Liver (tissue), 9 donors: ENCODE data around the gene AREL1. TPM values are rescaled to one million over a fixed set of nuclear protein-coding genes. Genes with fewer than 3 reads are reported as not detected.

Experiments
- DNase-seq: peaks from one replicate; pipeline ENCODE4 v3.0.0-alpha.2; 2017; ENCODE audit warnings: low spot score
- H3K27ac ChIP-seq, 2 donors: one replicate each; pipeline ENCODE4 v1.7.0; 2013; ENCODE audit warnings: inconsistent platforms in 2 of 2, low read length in 2 of 2, control low read depth in 1 of 2, low read depth in 1 of 2, mild to moderate bottlenecking in 1 of 2
- H3K27me3 ChIP-seq, 4 donors: one replicate each; pipeline versions ENCODE4 v1.6.1 to v1.7.0; 2013; ENCODE audit warnings: low read length in 3 of 4, inconsistent platforms in 1 of 4, mild to moderate bottlenecking in 1 of 4, moderate library complexity in 1 of 4; ENCODE audit not compliant: control insufficient read depth in 4 of 4, insufficient read depth in 4 of 4
- H3K36me3 ChIP-seq, 4 donors: one replicate each; pipeline versions ENCODE4 v1.6.1 to v1.7.0; 2013; ENCODE audit warnings: low read length in 3 of 4, mild to moderate bottlenecking in 3 of 4, low read depth in 1 of 4, moderate library complexity in 1 of 4; ENCODE audit not compliant: control insufficient read depth in 4 of 4, insufficient read depth in 3 of 4
- H3K4me1 ChIP-seq, 4 donors: one replicate each; pipeline versions ENCODE4 v1.6.1 to v1.7.0; 2013; ENCODE audit warnings: low read length in 3 of 4, mild to moderate bottlenecking in 3 of 4, moderate library complexity in 1 of 4; ENCODE audit not compliant: control insufficient read depth in 4 of 4, insufficient read depth in 4 of 4
- H3K4me3 ChIP-seq, 3 donors: one replicate each; pipeline versions ENCODE4 v1.6.1 to v1.7.0; 2013; ENCODE audit warnings: low read length in 3 of 3, control low read depth in 1 of 3, low read depth in 1 of 3, mild to moderate bottlenecking in 1 of 3
- H3K9ac ChIP-seq, 2 donors: one replicate each; pipeline ENCODE4 v1.7.0; 2013; ENCODE audit warnings: low read length in 2 of 2, mild to moderate bottlenecking in 2 of 2, moderate library complexity in 2 of 2, control low read depth in 1 of 2, low read depth in 1 of 2
- H3K9me3 ChIP-seq, 4 donors: one replicate each; pipeline versions ENCODE4 v1.6.1 to v1.7.0; 2013; ENCODE audit warnings: low read length in 3 of 4; ENCODE audit not compliant: control insufficient read depth in 4 of 4
- ATF3 ChIP-seq: IDR thresholded peaks from 2 replicates; pipeline ENCODE4 v1.6.1; 2016; ENCODE audit warnings: antibody characterized with exemption
- EGR1 ChIP-seq, 2 donors: IDR thresholded peaks; 2 replicates each; pipeline ENCODE4 v1.6.1; 2016 to 2018; ENCODE audit warnings: antibody characterized with exemption in 2 of 2, low read depth in 2 of 2
- FOXA1 ChIP-seq: IDR thresholded peaks from 2 replicates; pipeline ENCODE4 v1.6.1; 2016; ENCODE audit warnings: antibody characterized with exemption
- FOXA2 ChIP-seq: IDR thresholded peaks from 2 replicates; pipeline ENCODE4 v1.6.1; 2016; ENCODE audit warnings: antibody characterized with exemption
- GABPA ChIP-seq, 2 donors: IDR thresholded peaks in 1 of 2; conservative IDR thresholded peaks in 1 of 2; 2 replicates each; pipeline ENCODE4 v1.6.1; 2016; ENCODE audit warnings: antibody characterized with exemption in 2 of 2, mild to moderate bottlenecking in 1 of 2, moderate library complexity in 1 of 2
- HNF4A ChIP-seq, 2 donors: conservative IDR thresholded peaks; 2 replicates each; pipeline ENCODE4 v1.6.1; 2016; ENCODE audit warnings: antibody characterized with exemption in 2 of 2, mild to moderate bottlenecking in 2 of 2
- HNF4G ChIP-seq: IDR thresholded peaks from 2 replicates; pipeline ENCODE4 v1.6.1; 2016; ENCODE audit warnings: antibody characterized with exemption
- JUND ChIP-seq, 2 donors: IDR thresholded peaks; 2 replicates each; pipeline ENCODE4 v1.6.1; 2016; ENCODE audit warnings: antibody characterized with exemption in 2 of 2
- MAX ChIP-seq: IDR thresholded peaks from 2 replicates; pipeline ENCODE4 v1.6.1; 2016; ENCODE audit warnings: antibody characterized with exemption
- NR2F2 ChIP-seq: IDR thresholded peaks from 2 replicates; pipeline ENCODE4 v1.6.1; 2016; ENCODE audit warnings: antibody characterized with exemption
- RXRA ChIP-seq, 2 donors: IDR thresholded peaks; 2 replicates each; pipeline ENCODE4 v1.6.1; 2017 to 2018; ENCODE audit warnings: antibody characterized with exemption in 2 of 2, mild to moderate bottlenecking in 1 of 2
- SP1 ChIP-seq: IDR thresholded peaks from 2 replicates; pipeline ENCODE4 v1.6.1; 2018; ENCODE audit warnings: antibody characterized with exemption, mild to moderate bottlenecking
- TAF1 ChIP-seq: conservative IDR thresholded peaks from 2 replicates; pipeline ENCODE4 v1.6.1; 2016; ENCODE audit warnings: antibody characterized with exemption, mild to moderate bottlenecking
- YY1 ChIP-seq: IDR thresholded peaks from 2 replicates; pipeline ENCODE4 v1.6.1; 2016; ENCODE audit warnings: antibody characterized with exemption, mild to moderate bottlenecking
- WGBS: extraction: QIAGEN DNeasy Blood & Tissue Kit; methylation state at CpG from one replicate; pipeline ENCODE4 v1.1.7; 2013; 5-methylcytosine and 5-hydroxymethylcytosine counted together
- polyA plus RNA-seq, 2 donors: library from polyadenylated mRNA; stranded (reverse) in 1 of 2; unstranded in 1 of 2; fragments of 200-250 nt in 1 of 2; fragments of >200 nt in 1 of 2; fragmentation: Nextera tagmentation in 1 of 2; extraction: Ambion mirVana in 1 of 2; gene quantifications; one replicate each; pipeline versions ENCODE4 v1.2.1 to v1.2.3, GENCODE V29; 2013 to 2015
- total RNA-seq, 2 donors: library from RNA; depleted of rRNA; stranded (reverse); fragments of >200 nt; gene quantifications; one replicate each; pipeline ENCODE4 v1.2.3, GENCODE V29; 2014
- TF ChIP-seq, protein P1 (sequence below): fragments of 150-350 bp; IDR thresholded peaks from 2 replicates; pipeline ENCODE4 v1.5.1; 2017; ENCODE audit warnings: improper control_type of control experiment, low read depth, low read length; ENCODE audit not compliant: missing input control
- TF ChIP-seq, protein P2 (sequence below): IDR thresholded peaks from 2 replicates; pipeline ENCODE4 v1.6.1; 2016; ENCODE audit warnings: antibody characterized with exemption, mild to moderate bottlenecking
- TF ChIP-seq, protein P3 (sequence below): IDR thresholded peaks from 2 replicates; pipeline ENCODE4 v1.6.1; 2016; ENCODE audit warnings: antibody characterized with exemption
- donor health status: healthy.
- donor health status: healthy.
- donor health status: healthy.
- donor health status: healthy.
- donor health status: healthy.

AREL1 gene
- total and polyA plus RNA-seq, 4 donors = 5.6 to 26.6 (median 13.2) TPM

DNA sequence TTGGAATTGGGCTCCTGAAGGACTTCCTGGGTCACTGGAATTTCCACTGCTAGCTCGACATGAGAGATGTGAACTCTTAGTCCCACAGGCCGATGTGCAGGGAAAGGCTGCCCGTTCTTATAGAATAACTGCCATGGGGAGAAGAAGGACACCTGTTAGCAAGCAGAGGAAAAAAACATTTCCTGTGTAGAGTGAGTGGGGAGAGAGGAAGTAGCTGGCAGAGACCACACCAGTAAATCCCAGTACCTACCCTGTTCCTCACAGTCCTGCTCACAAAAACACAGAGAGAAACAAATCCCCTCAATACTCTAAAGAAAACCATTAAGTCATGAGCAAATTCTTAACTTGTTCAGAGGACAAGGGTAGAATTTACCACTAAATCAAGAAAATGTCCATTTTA lies 29.5 kb downstream of the AREL1 start:
- Histone ChIP-seq H3K27ac (no peak overlapping the region), H3K36me3 (peaks cover 2 to 44% (median 12%) of the 10 kb centered on the region in 4 donors), H3K4me1 (no peaks in the 10 kb centered on the region), H3K9me3 (no peaks in the 10 kb centered on the region), H3K4me3 (no peak overlapping the region), H3K9ac (no peak overlapping the region), H3K27me3 (no peaks in the 10 kb centered on the region)
- 83% methylated on average over 3 of the region's 3 CpGs for WGBS
- no peak for TF ChIP-seq JUND (IDR thresholded peaks at IDR 0.05)
- TF ChIP-seq, protein P1, sequence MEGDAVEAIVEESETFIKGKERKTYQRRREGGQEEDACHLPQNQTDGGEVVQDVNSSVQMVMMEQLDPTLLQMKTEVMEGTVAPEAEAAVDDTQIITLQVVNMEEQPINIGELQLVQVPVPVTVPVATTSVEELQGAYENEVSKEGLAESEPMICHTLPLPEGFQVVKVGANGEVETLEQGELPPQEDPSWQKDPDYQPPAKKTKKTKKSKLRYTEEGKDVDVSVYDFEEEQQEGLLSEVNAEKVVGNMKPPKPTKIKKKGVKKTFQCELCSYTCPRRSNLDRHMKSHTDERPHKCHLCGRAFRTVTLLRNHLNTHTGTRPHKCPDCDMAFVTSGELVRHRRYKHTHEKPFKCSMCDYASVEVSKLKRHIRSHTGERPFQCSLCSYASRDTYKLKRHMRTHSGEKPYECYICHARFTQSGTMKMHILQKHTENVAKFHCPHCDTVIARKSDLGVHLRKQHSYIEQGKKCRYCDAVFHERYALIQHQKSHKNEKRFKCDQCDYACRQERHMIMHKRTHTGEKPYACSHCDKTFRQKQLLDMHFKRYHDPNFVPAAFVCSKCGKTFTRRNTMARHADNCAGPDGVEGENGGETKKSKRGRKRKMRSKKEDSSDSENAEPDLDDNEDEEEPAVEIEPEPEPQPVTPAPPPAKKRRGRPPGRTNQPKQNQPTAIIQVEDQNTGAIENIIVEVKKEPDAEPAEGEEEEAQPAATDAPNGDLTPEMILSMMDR = no peak
- TF ChIP-seq NR2F2 = no peak
- no peak for TF ChIP-seq FOXA2
- TF ChIP-seq EGR1 (IDR thresholded peaks at IDR 0.05; ENCODE audit: low read depth in 2 of 2) = no peak
- TF ChIP-seq FOXA1 = no peak
- no peak for TF ChIP-seq YY1
- TF ChIP-seq HNF4A (conservative IDR thresholded peaks at IDR 0.05) = no peak
- TF ChIP-seq, protein P2, sequence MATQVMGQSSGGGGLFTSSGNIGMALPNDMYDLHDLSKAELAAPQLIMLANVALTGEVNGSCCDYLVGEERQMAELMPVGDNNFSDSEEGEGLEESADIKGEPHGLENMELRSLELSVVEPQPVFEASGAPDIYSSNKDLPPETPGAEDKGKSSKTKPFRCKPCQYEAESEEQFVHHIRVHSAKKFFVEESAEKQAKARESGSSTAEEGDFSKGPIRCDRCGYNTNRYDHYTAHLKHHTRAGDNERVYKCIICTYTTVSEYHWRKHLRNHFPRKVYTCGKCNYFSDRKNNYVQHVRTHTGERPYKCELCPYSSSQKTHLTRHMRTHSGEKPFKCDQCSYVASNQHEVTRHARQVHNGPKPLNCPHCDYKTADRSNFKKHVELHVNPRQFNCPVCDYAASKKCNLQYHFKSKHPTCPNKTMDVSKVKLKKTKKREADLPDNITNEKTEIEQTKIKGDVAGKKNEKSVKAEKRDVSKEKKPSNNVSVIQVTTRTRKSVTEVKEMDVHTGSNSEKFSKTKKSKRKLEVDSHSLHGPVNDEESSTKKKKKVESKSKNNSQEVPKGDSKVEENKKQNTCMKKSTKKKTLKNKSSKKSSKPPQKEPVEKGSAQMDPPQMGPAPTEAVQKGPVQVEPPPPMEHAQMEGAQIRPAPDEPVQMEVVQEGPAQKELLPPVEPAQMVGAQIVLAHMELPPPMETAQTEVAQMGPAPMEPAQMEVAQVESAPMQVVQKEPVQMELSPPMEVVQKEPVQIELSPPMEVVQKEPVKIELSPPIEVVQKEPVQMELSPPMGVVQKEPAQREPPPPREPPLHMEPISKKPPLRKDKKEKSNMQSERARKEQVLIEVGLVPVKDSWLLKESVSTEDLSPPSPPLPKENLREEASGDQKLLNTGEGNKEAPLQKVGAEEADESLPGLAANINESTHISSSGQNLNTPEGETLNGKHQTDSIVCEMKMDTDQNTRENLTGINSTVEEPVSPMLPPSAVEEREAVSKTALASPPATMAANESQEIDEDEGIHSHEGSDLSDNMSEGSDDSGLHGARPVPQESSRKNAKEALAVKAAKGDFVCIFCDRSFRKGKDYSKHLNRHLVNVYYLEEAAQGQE = no peak
- TF ChIP-seq MAX = no peak
- no peak for TF ChIP-seq TAF1
- TF ChIP-seq RXRA (IDR thresholded peaks at IDR 0.05) = no peak
- no peak for TF ChIP-seq SP1
- no peak for TF ChIP-seq GABPA (IDR thresholded peaks at IDR 0.05 in 1 of 2, conservative IDR thresholded peaks at IDR 0.05 in 1 of 2)
- no peak for DNase-seq

DNA sequence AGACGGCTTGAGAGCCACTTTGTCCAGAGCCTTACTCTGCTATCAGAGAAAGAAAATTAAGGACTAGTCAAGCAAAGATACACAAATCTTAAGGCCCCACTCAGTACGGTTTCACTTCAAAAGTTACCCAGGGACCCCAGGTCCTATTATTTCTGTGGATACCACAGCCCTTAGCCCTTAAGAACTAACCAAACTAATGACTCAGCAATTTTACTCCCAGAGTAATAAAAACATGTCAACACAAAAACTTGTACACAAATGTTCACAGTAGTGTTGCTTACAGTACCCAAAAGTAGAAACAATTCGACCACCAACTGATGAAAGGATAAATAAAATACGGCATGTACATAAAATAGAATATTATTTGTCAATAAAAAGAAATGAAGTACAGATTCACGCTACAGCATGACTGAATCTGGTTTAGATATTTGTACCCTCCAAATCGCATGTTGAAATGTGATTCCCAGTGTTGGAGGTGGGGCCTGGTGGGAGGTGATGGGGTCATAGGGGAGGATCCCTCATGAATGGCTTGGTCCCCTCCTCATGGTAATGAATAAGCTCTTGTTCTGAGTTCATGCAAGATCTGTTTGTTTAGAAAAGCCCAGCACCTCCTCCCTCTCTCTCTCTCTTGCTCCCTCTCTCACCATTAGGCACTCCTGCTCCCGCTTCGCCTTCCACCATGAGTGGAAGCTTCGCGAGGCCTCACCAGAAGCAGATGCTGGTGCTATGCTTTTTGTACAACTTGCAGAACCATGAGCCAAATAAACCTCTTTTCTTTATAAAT lies 30.5 kb downstream of the AREL1 start:
- no peaks in the 10 kb centered on the region for H3K9me3 ChIP-seq
- peaks cover 3 to 42% (median 11%) of the 10 kb centered on the region in 4 donors for H3K36me3 ChIP-seq
- no peak for DNase-seq
- H3K27me3 ChIP-seq = no peaks in the 10 kb centered on the region
- H3K27ac ChIP-seq = no peak overlapping the region
- no peak overlapping the region for H3K9ac ChIP-seq
- WGBS = 95% methylated on average over 10 of the region's 10 CpGs
- no peak overlapping the region for H3K4me3 ChIP-seq
- TF ChIP-seq NR2F2 (no peak), TAF1 (no peak), ATF3 (no peak), HNF4G (no peak), GABPA (IDR thresholded peaks at IDR 0.05 in 1 of 2, conservative IDR thresholded peaks at IDR 0.05 in 1 of 2) (no peak), HNF4A (conservative IDR thresholded peaks at IDR 0.05) (no peak), YY1 (no peak)
- TF ChIP-seq, protein P3, sequence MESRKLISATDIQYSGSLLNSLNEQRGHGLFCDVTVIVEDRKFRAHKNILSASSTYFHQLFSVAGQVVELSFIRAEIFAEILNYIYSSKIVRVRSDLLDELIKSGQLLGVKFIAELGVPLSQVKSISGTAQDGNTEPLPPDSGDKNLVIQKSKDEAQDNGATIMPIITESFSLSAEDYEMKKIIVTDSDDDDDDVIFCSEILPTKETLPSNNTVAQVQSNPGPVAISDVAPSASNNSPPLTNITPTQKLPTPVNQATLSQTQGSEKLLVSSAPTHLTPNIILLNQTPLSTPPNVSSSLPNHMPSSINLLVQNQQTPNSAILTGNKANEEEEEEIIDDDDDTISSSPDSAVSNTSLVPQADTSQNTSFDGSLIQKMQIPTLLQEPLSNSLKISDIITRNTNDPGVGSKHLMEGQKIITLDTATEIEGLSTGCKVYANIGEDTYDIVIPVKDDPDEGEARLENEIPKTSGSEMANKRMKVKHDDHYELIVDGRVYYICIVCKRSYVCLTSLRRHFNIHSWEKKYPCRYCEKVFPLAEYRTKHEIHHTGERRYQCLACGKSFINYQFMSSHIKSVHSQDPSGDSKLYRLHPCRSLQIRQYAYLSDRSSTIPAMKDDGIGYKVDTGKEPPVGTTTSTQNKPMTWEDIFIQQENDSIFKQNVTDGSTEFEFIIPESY = no peak
- TF ChIP-seq, protein P2 = no peak
- no peaks in the 10 kb centered on the region for H3K4me1 ChIP-seq
